SU-DHL-6 (cell line): ENCODE measurements around the gene PITPNC1.
"Not testable (repeated sequence)": the region's sequence is repeated elsewhere in the genome, so short reads cannot be mapped to it uniquely, and the experiment has no call there.

Experiments used
- H2AFZ ChIP-seq: fragments of 200-600 bp; sonication (generic); 2 replicates; pipeline ENCODE4 v1.6.1; 2014; ENCODE audit warnings: low read depth, mild to moderate bottlenecking, moderate library complexity, mixed read lengths, antibody characterized with exemption, low read length; ENCODE audit not compliant: severe bottlenecking
- H3F3A ChIP-seq: fragments of 200-600 bp; shearing (Covaris generic); 2 replicates; pipeline ENCODE4 v1.6.0; 2016; ENCODE audit warnings: antibody characterized with exemption, mild to moderate bottlenecking; ENCODE audit not compliant: insufficient read depth
- H3K27ac ChIP-seq: fragments of 200-600 bp; sonication (generic); 2 replicates; pipeline ENCODE4 v1.5.1; 2016; ENCODE audit warnings: low read depth, mild to moderate bottlenecking, low read length, moderate library complexity, mixed read lengths
- H3K27me3 ChIP-seq: fragments of 200-600 bp; sonication (generic), shearing (Covaris generic); 2 replicates; pipeline ENCODE4 v1.6.0; 2014; ENCODE audit warnings: mild to moderate bottlenecking, low read length
- H3K36me3 ChIP-seq: fragments of 200-600 bp; sonication (generic); 2 replicates; pipeline ENCODE4 v1.6.1; 2014; ENCODE audit warnings: mild to moderate bottlenecking, low read length, mixed read lengths
- H3K4me2 ChIP-seq: fragments of 300-600, 200-600 bp; shearing (Covaris generic), sonication (generic); 2 replicates; pipeline ENCODE4 v1.6.0; 2014; ENCODE audit warnings: low read length, low read depth, mild to moderate bottlenecking; ENCODE audit not compliant: poor library complexity, severe bottlenecking
- H3K4me3 ChIP-seq: fragments of 200-600 bp; sonication (generic); 2 replicates; pipeline ENCODE4 v1.5.1; 2014; ENCODE audit warnings: antibody characterized with exemption, low read length, mild to moderate bottlenecking, mixed read lengths; ENCODE audit not compliant: insufficient read depth, poor library complexity, severe bottlenecking
- H3K79me2 ChIP-seq: fragments of 200-600 bp; sonication (generic); 2 replicates; pipeline ENCODE4 v1.6.1; 2014; ENCODE audit warnings: mild to moderate bottlenecking, low read length, moderate library complexity; ENCODE audit not compliant: insufficient read depth
- H3K9ac ChIP-seq: fragments of 200-600 bp; sonication (generic); 2 replicates; pipeline ENCODE4 v1.7.0; 2014; ENCODE audit warnings: mild to moderate bottlenecking, low read length
- H3K9me2 ChIP-seq: fragments of 200-600 bp; sonication (generic); replicated peaks from 2 replicates; pipeline ENCODE4 v1.6.1; 2014; ENCODE audit warnings: low read length; ENCODE audit not compliant: insufficient read depth
- H3K9me3 ChIP-seq: fragments of 200-600 bp; sonication (generic); 2 replicates; pipeline ENCODE4 v1.6.1; 2014; ENCODE audit warnings: low read length, mixed read lengths; ENCODE audit not compliant: insufficient read depth
- H4K20me1 ChIP-seq: fragments of 200-600 bp; sonication (generic); 2 replicates; pipeline ENCODE4 v1.6.1; 2014; ENCODE audit warnings: low read depth, mild to moderate bottlenecking, antibody characterized with exemption, low read length, moderate library complexity, mixed read lengths
- EZH2phosphoT487 ChIP-seq: fragments of 200-600 bp; sonication (generic), shearing (Covaris generic); conservative IDR thresholded peaks from 2 replicates; pipeline ENCODE4 v1.6.1; 2018; ENCODE audit warnings: mild to moderate bottlenecking, antibody characterized with exemption, low read length, moderate library complexity, mixed read lengths
- TF ChIP-seq, protein P1 (sequence below): fragments of 200-600 bp; sonication (generic); IDR thresholded peaks from one replicate; pipeline ENCODE4 v1.5.1; 2017; ENCODE audit warnings: antibody characterized with exemption, mild to moderate bottlenecking, low read length, moderate library complexity; ENCODE audit not compliant: insufficient read depth, poor library complexity, severe bottlenecking

Gene PITPNC1

GRCh38 chr17:67576471-67577115, 199.5 kb downstream of the PITPNC1 start:
- H3K79me2 ChIP-seq = no peaks in the 10 kb centered on the region
- H4K20me1 ChIP-seq = no peaks in the 10 kb centered on the region
- no peaks in the 10 kb centered on the region for H3K36me3 ChIP-seq
- H3K27me3 ChIP-seq = no peaks in the 10 kb centered on the region
- TF ChIP-seq EZH2phosphoT487 = no peak
- TF ChIP-seq, protein P1, sequence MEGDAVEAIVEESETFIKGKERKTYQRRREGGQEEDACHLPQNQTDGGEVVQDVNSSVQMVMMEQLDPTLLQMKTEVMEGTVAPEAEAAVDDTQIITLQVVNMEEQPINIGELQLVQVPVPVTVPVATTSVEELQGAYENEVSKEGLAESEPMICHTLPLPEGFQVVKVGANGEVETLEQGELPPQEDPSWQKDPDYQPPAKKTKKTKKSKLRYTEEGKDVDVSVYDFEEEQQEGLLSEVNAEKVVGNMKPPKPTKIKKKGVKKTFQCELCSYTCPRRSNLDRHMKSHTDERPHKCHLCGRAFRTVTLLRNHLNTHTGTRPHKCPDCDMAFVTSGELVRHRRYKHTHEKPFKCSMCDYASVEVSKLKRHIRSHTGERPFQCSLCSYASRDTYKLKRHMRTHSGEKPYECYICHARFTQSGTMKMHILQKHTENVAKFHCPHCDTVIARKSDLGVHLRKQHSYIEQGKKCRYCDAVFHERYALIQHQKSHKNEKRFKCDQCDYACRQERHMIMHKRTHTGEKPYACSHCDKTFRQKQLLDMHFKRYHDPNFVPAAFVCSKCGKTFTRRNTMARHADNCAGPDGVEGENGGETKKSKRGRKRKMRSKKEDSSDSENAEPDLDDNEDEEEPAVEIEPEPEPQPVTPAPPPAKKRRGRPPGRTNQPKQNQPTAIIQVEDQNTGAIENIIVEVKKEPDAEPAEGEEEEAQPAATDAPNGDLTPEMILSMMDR = no peak
- H3K9me2 ChIP-seq = no peaks in the 10 kb centered on the region
- no peak overlapping the region for H3K9ac ChIP-seq
- H3K4me2 ChIP-seq = no peak overlapping the region
- H2AFZ ChIP-seq = no peak overlapping the region
- no peak overlapping the region for H3K27ac ChIP-seq
- no peak overlapping the region for H3K4me3 ChIP-seq
- H3F3A ChIP-seq = no peaks in the 10 kb centered on the region
- no peaks in the 10 kb centered on the region for H3K9me3 ChIP-seq

- TF ChIP-seq, protein P1 = no peak
- TF ChIP-seq EZH2phosphoT487 = no peak
- Histone ChIP-seq H3K27ac (no peak overlapping the region), H3K4me2 (no peak overlapping the region)
Observed at GRCh38 chr17:67577429-67578141, 200.5 kb downstream of the PITPNC1 start.

DNA sequence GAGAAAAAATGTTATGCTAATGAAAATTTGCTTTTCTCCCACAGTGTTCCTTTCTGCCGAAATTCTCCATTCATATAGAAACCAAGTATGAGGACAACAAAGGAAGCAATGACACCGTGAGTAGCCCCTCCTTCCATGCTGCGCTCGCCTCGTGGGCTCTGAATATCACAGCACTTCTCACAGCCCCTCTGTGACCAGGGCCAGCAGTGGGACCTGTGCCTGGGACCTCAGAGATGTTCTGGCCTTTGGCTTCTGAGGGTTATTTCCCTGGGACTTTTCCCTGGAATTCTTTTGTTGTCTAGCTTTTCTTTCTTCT, 201.0 kb downstream of the PITPNC1 start:
- Histone ChIP-seq H3K79me2 (no peaks in the 10 kb centered on the region), H3K27me3 (no peaks in the 10 kb centered on the region), H3K9ac (no peak overlapping the region), H3K4me2 (no peak overlapping the region), H3K27ac (no peak overlapping the region), H2AFZ (no peak overlapping the region), H4K20me1 (no peaks in the 10 kb centered on the region), H3K36me3 (no peaks in the 10 kb centered on the region), H3K9me2 (no peaks in the 10 kb centered on the region), H3F3A (no peaks in the 10 kb centered on the region), H3K4me3 (no peak overlapping the region), H3K9me3 (no peaks in the 10 kb centered on the region)
- TF ChIP-seq, protein P1 = no peak
- no peak for TF ChIP-seq EZH2phosphoT487

More at GRCh38 chr17:67577429-67578141, 200.5 kb downstream of the PITPNC1 start:
- Histone ChIP-seq H3K9me2 (no peaks in the 10 kb centered on the region), H4K20me1 (no peaks in the 10 kb centered on the region), H3K36me3 (no peaks in the 10 kb centered on the region), H3K9ac (no peak overlapping the region), H2AFZ (no peak overlapping the region), H3K9me3 (no peaks in the 10 kb centered on the region), H3K79me2 (no peaks in the 10 kb centered on the region), H3K4me3 (no peak overlapping the region), H3K27me3 (no peaks in the 10 kb centered on the region), H3F3A (no peaks in the 10 kb centered on the region)

DNA sequence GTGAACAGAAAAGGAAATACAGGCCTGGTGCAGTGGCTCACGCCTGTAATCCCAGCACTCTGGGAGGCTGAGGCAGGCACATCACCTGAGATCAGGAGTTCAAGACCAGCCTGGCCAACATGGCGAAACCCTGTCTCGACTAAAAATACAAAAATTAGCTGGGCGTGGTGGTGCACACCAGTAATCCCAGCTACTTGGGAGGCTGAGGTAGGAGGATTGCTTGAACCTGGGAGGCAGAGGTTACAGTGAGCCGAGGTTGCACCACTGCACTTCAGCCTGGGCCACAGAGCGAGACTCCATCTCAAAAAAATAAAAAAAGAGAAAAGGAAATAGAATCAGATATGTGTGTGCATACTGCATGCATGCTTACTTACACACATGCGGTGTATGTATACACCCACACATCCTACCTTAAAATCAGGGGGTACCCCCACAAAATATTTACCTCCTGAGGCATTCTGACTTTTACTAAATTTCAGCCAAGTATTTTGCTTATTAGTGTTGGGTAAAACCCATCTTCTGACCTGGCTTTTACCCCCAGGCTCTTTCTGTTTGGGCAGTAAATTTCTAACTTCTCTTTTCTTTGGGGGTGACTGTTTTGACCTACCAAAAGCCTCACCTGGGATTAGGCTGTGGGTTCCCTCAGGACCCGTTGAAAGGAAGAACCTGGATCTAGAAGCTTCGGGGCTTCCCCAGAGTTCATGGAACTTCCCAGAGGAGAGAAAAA, 201.8 kb downstream of the PITPNC1 start:
- H3K27me3 ChIP-seq, H2AFZ ChIP-seq, H4K20me1 ChIP-seq, H3K27ac ChIP-seq, H3K4me2 ChIP-seq, H3K9me2 ChIP-seq, H3K4me3 ChIP-seq, H3K9me3 ChIP-seq, H3F3A ChIP-seq, H3K36me3 ChIP-seq, H3K79me2 ChIP-seq, H3K9ac ChIP-seq: not testable (repeated sequence)
